Chondrocyte (in vitro differentiated cells): Measurements from ENCODE around the gene SLAMF9. TPM values are rescaled to one million over a fixed set of nuclear protein-coding genes. Genes with fewer than 3 reads are reported as not detected.

Source experiments
- DNase-seq: peaks from one replicate; pipeline ENCODE4 v3.0.0; 2021; ENCODE audit warnings: mixed read lengths, low spot score
- H3K27ac Mint-ChIP-seq: one replicate; pipeline ENCODE4 v1.8.0; 2021; ENCODE audit warnings: mild to moderate bottlenecking, moderate library complexity, mixed read lengths; ENCODE audit not compliant: unreplicated experiment
- H3K27me3 Mint-ChIP-seq: 2 replicates; pipeline ENCODE4 v1.8.0; 2021; ENCODE audit warnings: low read depth, mixed read lengths
- H3K36me3 Mint-ChIP-seq: 2 replicates; pipeline ENCODE4 v1.8.0; 2021; ENCODE audit warnings: low read depth, mixed read lengths
- H3K4me1 Mint-ChIP-seq: 2 replicates; pipeline ENCODE4 v1.8.0; 2021; ENCODE audit warnings: low read depth, mild to moderate bottlenecking, mixed read lengths
- H3K4me3 Mint-ChIP-seq: one replicate; pipeline ENCODE4 v1.8.0; 2021; ENCODE audit warnings: mild to moderate bottlenecking, moderate library complexity, mixed read lengths; ENCODE audit not compliant: unreplicated experiment
- H3K9me3 Mint-ChIP-seq: 2 replicates; pipeline ENCODE4 v1.8.0; 2021; ENCODE audit warnings: low read depth, mixed read lengths
- CTCF ChIP-seq: fragments of 200-600 bp; sonication (generic); IDR thresholded peaks from 2 replicates; pipeline ENCODE4 v1.5.0; 2021; ENCODE audit warnings: antibody characterized with exemption, mild to moderate bottlenecking, moderate library complexity
- total RNA-seq: library from RNA; stranded (reverse); gene quantifications from 3 replicates; pipeline ENCODE4 v1.2.1, GENCODE V29; 2021

Gene SLAMF9
- total RNA-seq, 1 donor from 2014 or later = not detected

- H3K4me1 Mint-ChIP-seq = peaks cover 17% of the 10 kb centered on the region
- H3K36me3 Mint-ChIP-seq = peaks cover 1% of the 10 kb centered on the region
- TF ChIP-seq CTCF = no peak
- no peak overlapping the region for H3K4me3 Mint-ChIP-seq
- no peaks in the 10 kb centered on the region for H3K27me3 Mint-ChIP-seq
- DNase-seq = no peak
- H3K9me3 Mint-ChIP-seq = peaks cover 6% of the 10 kb centered on the region
- no peak overlapping the region for H3K27ac Mint-ChIP-seq
Observed at GRCh38 chr1:159902541-159902940, 51.5 kb downstream of the SLAMF9 start.

Other genes starting within 250 kb of the SLAMF9 start
- not detected in 3 replicates for gene CRP, start 239.6 kb downstream of the SLAMF9 start, total RNA-seq
- 15.4 to 21.3 TPM (median 16.9 TPM) in 3 replicates for gene DUSP23, start 173.3 kb downstream of the SLAMF9 start, total RNA-seq
- gene FCRL6, start 151.9 kb downstream of the SLAMF9 start, total RNA-seq = not detected in 3 replicates
- gene SLAMF8, start 127.4 kb downstream of the SLAMF9 start, total RNA-seq = not detected in 3 replicates
- gene VSIG8, start 91.6 kb downstream of the SLAMF9 start, total RNA-seq = not detected in 3 replicates
- gene CFAP45, start 54.1 kb downstream of the SLAMF9 start, total RNA-seq = 0.37 to 0.95 TPM (median 0.73 TPM) in 3 replicates
- 222 to 392 TPM (median 388 TPM) in 3 replicates for gene TAGLN2, start 28.7 kb downstream of the SLAMF9 start, total RNA-seq
- not detected in 3 replicates for gene IGSF9, start 8.6 kb downstream of the SLAMF9 start, total RNA-seq
- gene PIGM, start 77.8 kb upstream of the SLAMF9 start, total RNA-seq = 5.7 to 6.9 TPM (median 6.5 TPM) in 3 replicates
- gene KCNJ10, start 115.9 kb upstream of the SLAMF9 start, total RNA-seq = not detected in 3 replicates
- gene KCNJ9, start 127.3 kb upstream of the SLAMF9 start, total RNA-seq = not detected in 3 replicates
- gene IGSF8, start 144.4 kb upstream of the SLAMF9 start, total RNA-seq = 19.5 to 27.3 TPM (median 25.3 TPM) in 3 replicates
- gene ATP1A2, start 161.5 kb upstream of the SLAMF9 start, total RNA-seq = 1.3 to 3.9 TPM (median 2.9 TPM) in 3 replicates
- not detected in 3 replicates for gene ATP1A4, start 197.4 kb upstream of the SLAMF9 start, total RNA-seq
- gene CASQ1, start 236.3 kb upstream of the SLAMF9 start, total RNA-seq = 0.23 to 0.25 TPM in 2 of 3 replicates, not detected in the other